ENCODE results near the gene C1QTNF8. TPM values are rescaled to one million over a fixed set of nuclear protein-coding genes. Genes with fewer than 3 reads are reported as not detected.

C1QTNF8 gene
- total RNA-seq, 1 experiment from 2014 or later, result 0.27 TPM

DNA sequence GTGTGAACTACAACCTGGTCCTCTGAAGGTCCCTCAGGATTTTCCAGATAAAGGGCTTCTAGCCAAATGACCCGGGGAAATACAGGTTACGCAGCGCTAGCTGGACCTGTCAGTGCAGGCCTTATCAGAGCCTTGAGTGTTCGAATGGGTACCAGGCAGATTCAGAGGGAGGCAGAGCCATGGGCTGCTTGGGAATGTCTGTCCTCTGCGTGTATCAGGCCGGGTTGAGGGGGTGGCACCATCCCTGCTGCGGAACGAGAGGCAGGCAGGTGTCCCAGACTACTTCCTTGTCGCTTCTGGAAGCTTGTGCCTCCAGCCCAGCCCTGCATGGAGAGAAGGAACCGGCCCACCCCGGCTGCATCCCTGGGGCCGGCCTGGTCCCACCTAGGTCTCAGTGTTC is 57.1 kb downstream of the C1QTNF8 start:
- CTCF ChIA-PET, result no interaction called here
- Histone ChIP-seq H3K9ac (ENCODE audit: low read length) (no peak overlapping the region), H3K27ac (ENCODE audit: low read depth, low read length) (no peak overlapping the region), H3K9me2 (ENCODE audit: insufficient read depth) (no peaks in the 10 kb centered on the region), H3K4me1 (ENCODE audit: control insufficient read depth in 1 of 2, insufficient read depth in 2 of 2, low read length in 2 of 2) (peaks cover 6 to 26% of the 10 kb centered on the region in 2 experiments; a peak in 3 of 4 replicates), H3K27me3 (ENCODE audit: insufficient read depth, low read length) (no peaks in the 10 kb centered on the region), H3K79me2 (ENCODE audit: insufficient read depth, low read length) (no peaks in the 10 kb centered on the region), H3K4me2 (ENCODE audit: low read length) (no peak overlapping the region), H4K20me1 (ENCODE audit: insufficient read depth) (no peaks in the 10 kb centered on the region), H3K9me3 (ENCODE audit: control insufficient read depth in 1 of 2, insufficient read depth in 1 of 2, low read depth in 1 of 2, low read length in 2 of 2) (no peaks in the 10 kb centered on the region), H3K4me3 (replicated peaks in 1 of 2; ENCODE audit: low read depth in 1 of 2, low read length in 2 of 2) (no peak overlapping the region), H3K36me3 (ENCODE audit: control insufficient read depth in 1 of 2, insufficient read depth in 2 of 2, low read length in 2 of 2) (no peaks in the 10 kb centered on the region), H2AFZ (ENCODE audit: low read depth, low read length, poor library complexity, severe bottlenecking) (no peak overlapping the region)
- POLR2A ChIA-PET, result no interaction called here
- ATAC-seq, result no peak
- TF ChIP-seq SP1 (IDR thresholded peaks at IDR 0.05; ENCODE audit: low read depth) (no peak), EZH2phosphoT487 (IDR thresholded peaks at IDR 0.05; ENCODE audit: borderline replicate concordance) (no peak)
- BruUV-seq (replicated peaks), result no TSS peak
- intact Hi-C loops (cut with micrococcal nuclease), result no loop called here
- RAD21 ChIA-PET (ENCODE audit: low non-redundant PET in 1 of 2, low total read pairs in 2 of 2, uncharacterized antibody in 2 of 2, unreplicated experiment in 2 of 2), result no interaction called here
- no peak for DNase-seq (ENCODE audit: low read depth, low spot score)

Other genes with a start within 250 kb of the C1QTNF8 start
- 12.8 TPM for gene LMF1, start 125.3 kb downstream of the C1QTNF8 start, total RNA-seq (2021; ENCODE audit: unreplicated experiment)
- 5.2 TPM for gene SOX8, start 114.5 kb downstream of the C1QTNF8 start, total RNA-seq (2021; ENCODE audit: unreplicated experiment)
- gene SSTR5, start 23.5 kb downstream of the C1QTNF8 start, total RNA-seq (2021; ENCODE audit: unreplicated experiment), result 7.2 TPM
- gene CACNA1H, start 56.9 kb upstream of the C1QTNF8 start, total RNA-seq (2021; ENCODE audit: unreplicated experiment), result 24.3 TPM
- not detected for gene TPSG1, start 129.0 kb upstream of the C1QTNF8 start, total RNA-seq (2021; ENCODE audit: unreplicated experiment)
- not detected for gene TPSB2, start 133.9 kb upstream of the C1QTNF8 start, total RNA-seq (2021; ENCODE audit: unreplicated experiment)
- 0.25 TPM for gene TPSAB1, start 144.5 kb upstream of the C1QTNF8 start, total RNA-seq (2021; ENCODE audit: unreplicated experiment)
- gene TPSD1, start 159.8 kb upstream of the C1QTNF8 start, total RNA-seq (2021; ENCODE audit: unreplicated experiment), result not detected
- 212 TPM for gene UBE2I, start 213.4 kb upstream of the C1QTNF8 start, total RNA-seq (2021; ENCODE audit: unreplicated experiment)
- 44.7 TPM for gene BAIAP3, start 237.4 kb upstream of the C1QTNF8 start, total RNA-seq (2021; ENCODE audit: unreplicated experiment)